Measurements from ENCODE around the gene AGBL1.

Gene AGBL1

DNA sequence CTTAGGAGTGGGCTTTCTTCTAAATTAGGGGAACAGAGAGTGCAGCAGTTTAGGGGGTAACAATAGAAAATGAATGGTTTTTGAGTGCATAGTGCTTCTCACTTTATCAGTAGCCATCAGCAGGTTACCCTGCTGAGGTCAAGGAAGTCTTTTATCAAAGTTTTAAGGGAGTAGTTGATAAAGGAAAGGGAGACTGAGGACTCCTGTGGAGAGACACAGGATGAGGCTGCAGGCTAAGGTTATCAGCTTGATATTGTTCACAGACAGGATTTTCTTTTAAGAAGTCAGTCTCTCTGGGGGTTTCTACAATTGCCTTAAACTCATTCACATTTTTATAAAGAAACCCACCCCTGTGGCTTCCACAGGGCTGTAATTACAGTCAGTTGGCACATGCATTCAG, 205.0 kb downstream of the AGBL1 start:
- TF ChIP-seq, protein P1, sequence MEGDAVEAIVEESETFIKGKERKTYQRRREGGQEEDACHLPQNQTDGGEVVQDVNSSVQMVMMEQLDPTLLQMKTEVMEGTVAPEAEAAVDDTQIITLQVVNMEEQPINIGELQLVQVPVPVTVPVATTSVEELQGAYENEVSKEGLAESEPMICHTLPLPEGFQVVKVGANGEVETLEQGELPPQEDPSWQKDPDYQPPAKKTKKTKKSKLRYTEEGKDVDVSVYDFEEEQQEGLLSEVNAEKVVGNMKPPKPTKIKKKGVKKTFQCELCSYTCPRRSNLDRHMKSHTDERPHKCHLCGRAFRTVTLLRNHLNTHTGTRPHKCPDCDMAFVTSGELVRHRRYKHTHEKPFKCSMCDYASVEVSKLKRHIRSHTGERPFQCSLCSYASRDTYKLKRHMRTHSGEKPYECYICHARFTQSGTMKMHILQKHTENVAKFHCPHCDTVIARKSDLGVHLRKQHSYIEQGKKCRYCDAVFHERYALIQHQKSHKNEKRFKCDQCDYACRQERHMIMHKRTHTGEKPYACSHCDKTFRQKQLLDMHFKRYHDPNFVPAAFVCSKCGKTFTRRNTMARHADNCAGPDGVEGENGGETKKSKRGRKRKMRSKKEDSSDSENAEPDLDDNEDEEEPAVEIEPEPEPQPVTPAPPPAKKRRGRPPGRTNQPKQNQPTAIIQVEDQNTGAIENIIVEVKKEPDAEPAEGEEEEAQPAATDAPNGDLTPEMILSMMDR (IDR thresholded peaks at IDR 0.05; ENCODE audit: borderline replicate concordance, insufficient read depth, low read depth, low read length) = no peak
- no peak overlapping the region for H3K4me3 ChIP-seq (ENCODE audit: low read depth, low read length)

DNA sequence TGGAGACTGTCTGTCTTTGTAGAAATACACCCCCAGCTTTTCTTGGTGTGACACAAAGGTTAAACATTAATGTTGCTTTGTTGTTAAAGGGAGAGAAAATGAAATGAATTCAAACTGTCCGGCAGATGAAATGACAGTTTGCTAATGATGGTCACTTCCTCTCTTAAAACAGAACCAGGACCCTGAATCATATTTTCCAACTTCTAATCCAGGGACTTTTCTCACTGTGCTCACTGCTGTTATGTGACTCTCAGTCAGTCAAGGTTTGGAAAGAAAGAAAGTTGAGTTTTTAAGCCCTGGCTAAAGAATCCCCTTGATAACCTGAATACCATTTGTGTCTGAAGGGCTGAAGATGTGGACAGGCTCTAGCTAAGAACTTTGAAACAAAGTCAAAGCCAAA, 215.8 kb downstream of the AGBL1 start:
- no peak overlapping the region for H3K4me3 ChIP-seq (ENCODE audit: low read depth, low read length)
- TF ChIP-seq, protein P1 (IDR thresholded peaks at IDR 0.05; ENCODE audit: borderline replicate concordance, insufficient read depth, low read depth, low read length) = no peak

DNA sequence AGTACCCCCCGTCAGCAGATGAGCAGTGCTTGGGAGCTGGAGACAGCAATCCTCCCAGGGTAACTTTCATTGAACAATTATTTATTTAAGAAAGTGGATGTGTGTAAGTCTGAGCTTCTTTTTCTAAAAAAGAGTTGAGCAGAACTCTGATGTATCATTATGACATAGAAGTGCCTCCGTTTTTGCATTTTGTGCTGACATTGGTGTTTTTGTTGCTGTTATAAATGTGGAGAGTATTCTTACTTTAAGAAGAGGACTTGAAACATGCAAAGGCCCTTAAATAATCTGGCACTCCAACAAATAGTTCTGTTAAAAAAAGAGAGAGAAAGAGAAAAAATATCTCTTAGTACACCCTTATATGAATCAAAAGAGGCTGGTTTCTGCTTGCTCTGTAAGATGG, 217.1 kb downstream of the AGBL1 start:
- no peak overlapping the region for H3K4me3 ChIP-seq (ENCODE audit: low read depth, low read length)
- TF ChIP-seq, protein P1 (IDR thresholded peaks at IDR 0.05; ENCODE audit: borderline replicate concordance, insufficient read depth, low read depth, low read length) = no peak

DNA sequence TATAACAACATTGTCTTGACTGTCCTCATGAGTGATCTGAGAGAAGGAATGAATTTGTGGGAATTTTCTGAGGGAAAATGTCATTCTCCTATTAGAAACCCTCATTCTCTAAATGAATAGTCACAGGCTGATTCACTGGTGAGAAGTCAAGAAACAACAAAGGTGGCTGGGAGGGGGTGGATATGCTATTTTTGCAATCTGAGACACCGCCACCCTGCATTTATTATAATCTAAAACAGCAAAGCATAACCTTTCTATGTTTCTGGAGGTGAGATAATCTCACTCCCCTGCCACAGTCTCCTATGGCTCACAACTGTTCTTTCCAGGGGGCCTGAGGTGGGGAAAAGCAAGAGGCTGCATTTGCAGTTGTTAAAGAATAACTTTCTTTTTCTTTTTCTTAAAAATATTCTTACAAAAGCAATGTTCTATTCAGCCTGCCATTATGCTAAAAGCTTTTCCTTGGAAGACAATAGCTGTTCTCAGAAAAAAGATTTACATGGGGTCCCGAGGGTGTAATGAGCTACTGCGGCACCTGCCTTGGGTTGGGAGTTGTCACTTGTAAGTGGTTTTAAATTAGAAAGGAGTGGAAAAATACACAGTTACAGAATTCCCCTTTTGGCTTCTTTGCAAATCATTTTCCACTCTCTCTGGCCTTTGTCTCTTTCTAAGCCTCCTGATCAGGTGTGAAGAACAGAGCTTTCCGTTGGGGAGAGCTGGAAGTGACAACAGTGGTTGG, 220.9 kb downstream of the AGBL1 start:
- H3K4me3 ChIP-seq (ENCODE audit: low read depth, low read length) = no peak overlapping the region
- TF ChIP-seq, protein P1 (IDR thresholded peaks at IDR 0.05; ENCODE audit: borderline replicate concordance, insufficient read depth, low read depth, low read length) = no peak

DNA sequence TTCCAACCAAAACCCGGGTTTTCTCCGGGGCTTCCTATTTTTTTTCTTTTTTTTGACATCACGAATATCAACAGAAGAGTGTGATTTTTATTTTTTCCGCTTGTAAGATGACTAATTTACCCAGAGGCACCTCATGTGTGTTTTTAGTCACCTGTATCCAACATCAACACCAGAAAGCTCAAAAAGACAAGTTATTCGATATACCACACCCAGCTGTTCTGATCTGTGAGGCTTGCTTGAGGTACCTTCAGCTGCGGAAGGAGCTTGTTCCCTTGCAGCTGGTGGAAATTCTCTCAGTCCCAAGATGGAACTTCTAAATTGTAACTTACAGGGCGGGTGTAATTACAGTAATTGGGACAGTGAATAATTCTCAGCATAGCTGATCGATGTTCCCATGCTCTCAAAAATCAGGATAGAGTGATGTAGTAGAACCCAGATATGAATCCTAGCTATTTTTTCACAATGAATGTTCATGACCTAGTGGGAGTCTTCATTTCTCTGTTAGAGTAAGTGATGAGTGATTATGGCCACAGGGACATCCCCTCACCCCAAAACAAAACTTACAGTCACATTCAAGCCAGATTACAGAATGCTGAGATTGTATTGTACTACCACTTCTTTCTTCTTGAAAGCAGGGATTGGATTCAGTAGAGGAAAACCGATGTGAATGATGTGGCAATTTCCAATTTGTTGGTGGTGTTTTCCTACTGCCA, 232.1 kb downstream of the AGBL1 start:
- no peak overlapping the region for H3K4me3 ChIP-seq (ENCODE audit: low read depth, low read length)
- TF ChIP-seq, protein P1 (IDR thresholded peaks at IDR 0.05; ENCODE audit: borderline replicate concordance, insufficient read depth, low read depth, low read length) = no peak

DNA sequence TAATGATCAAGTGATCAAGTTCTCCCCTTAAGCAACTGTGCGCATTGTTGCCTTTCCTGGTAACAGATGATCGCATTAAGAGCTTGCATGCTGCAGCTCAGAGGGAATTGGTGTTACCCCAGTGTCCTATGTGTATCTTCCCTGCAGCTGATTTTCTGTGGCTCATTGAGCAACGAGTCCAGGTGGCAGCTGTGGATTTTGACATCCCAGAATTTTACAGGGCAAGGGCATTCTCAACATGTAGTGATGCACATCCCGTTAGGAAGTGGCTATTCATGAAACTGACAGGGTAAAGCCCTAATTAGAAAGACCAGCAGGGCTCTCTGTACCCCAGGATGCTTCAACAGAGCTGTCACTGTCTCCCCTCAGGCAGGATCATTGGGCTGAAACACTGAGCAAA, 232.8 kb downstream of the AGBL1 start:
- no peak overlapping the region for H3K4me3 ChIP-seq (ENCODE audit: low read depth, low read length)
- TF ChIP-seq, protein P1 (IDR thresholded peaks at IDR 0.05; ENCODE audit: borderline replicate concordance, insufficient read depth, low read depth, low read length) = no peak

DNA sequence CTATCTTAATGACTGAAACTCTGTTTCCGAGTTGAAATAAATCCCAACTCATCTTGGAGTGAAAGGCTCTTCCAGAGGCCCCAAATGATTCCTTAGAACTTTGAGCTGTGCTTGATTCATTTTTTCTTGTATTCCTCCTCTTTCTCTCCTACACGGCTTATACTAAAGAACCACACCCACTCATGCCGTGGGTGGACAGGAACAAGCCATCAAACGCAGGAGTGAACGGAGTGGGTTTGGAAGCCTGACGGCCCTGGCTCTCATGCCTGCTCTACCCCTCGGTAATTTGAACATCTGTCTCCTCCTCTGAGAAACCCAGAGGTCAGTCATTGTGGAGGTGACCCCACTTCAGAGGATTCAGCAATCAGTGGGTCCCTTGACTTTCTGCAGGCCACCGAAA, 236.5 kb downstream of the AGBL1 start:
- TF ChIP-seq, protein P1 (IDR thresholded peaks at IDR 0.05; ENCODE audit: borderline replicate concordance, insufficient read depth, low read depth, low read length) = no peak
- no peak overlapping the region for H3K4me3 ChIP-seq (ENCODE audit: low read depth, low read length)

Measured in GM12875 (cell line).